NCI-H1105 (cell line): ENCODE results near the gene ALDH7A1.
A peak's percentile ranks its signal among the peaks of the same experiment; 100 is the strongest.
"Not testable (repeated sequence)": the region's sequence is repeated elsewhere in the genome, so short reads cannot be mapped to it uniquely, and the experiment has no call there.

Source experiments
- DNase-seq: peaks from one replicate; lab custom pipeline; 2025; lab: John Stamatoyannopoulos, UW

Gene ALDH7A1

GRCh38 chr5:126594748-126595485 is at the start of gene ALDH7A1:
Gene ALDH7A1 (minus strand): TSS chr5:126595219. CDS start chr5:126595198, 21 bp downstream.
- no peak for DNase-seq

DNA sequence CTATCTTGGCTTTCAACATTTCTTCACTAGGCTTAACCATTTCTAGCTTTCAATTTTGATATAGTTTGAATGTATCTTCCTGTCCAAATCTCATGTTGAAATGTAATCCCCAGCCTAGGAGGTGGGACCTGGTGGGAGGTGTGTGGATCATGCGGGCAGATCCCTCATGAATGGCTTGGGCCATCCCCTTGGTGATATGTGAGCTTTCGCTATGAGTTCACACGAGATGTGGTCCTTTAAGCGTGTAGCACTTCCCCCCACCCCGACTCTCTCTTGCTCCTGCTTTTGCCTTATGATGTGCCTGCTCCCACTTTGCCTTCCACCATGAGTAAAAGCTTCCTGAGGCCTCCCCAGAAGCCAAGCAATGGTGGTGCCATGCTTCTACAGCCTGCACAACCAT is 46.4 kb upstream of the ALDH7A1 start:
- DNase-seq: no peak

- DNase-seq: no peak
These were observed 45.8 kb upstream of the ALDH7A1 start for GRCh38 chr5:126640866-126641265.

DNA sequence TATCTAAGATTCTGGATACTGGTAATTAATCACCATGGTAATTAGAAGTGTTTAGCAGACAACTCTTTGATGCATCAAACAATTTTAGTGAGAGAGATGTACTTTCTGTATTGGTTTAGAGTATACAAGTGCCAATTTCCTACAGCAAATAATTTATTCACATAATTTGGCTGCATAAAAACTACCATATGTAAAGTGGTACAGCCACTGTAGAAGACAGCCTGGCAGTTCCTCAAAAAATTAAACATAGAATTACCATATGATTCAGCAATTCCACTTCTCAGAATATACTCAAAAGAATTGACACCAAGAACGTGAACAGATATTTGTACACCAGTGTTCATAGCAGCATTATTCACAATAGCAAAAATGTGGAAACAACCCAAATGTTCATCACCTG is 41.9 kb upstream of the ALDH7A1 start:
- no peak for DNase-seq

DNA sequence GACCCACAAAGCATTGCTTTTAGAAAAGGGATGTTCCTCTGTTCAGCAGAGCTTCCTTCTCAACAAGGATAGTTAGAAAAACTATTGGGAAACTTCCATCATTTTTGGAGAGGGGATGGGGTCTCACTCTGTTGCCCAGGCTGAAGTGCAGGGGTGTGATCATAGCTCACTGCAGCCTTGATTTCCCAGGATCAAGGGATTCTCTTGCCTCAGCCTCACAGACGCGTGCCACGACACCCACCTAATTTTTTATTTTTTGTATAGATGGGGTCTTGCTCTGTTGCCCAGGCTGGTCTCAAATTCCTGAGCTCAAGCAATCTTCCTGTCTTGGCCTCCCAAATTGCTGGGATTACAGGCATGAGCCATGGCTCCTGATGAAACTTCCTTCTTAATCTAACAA is 40.6 kb upstream of the ALDH7A1 start:
- DNase-seq: no peak

DNA sequence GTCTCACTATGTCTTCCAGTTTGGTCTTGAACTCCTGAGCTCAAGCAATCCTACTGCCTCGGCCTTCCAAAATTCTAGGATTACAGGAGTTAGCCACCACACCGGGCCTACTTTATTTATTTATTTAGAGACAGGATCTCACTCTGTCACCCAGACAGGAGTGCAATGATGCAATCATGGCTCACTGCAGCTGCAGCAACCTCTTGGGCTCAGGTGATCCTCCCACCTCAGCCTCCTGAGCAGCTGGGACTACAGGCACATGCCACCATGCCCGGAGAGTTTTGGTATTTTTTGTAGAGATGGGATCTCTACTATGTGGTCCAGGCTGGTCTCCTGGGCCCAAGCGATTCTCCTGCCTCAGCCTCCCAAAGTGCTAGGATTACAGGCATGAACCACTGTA is 38.5 kb upstream of the ALDH7A1 start:
- no peak for DNase-seq

- no peak for DNase-seq
These were observed 36.9 kb upstream of the ALDH7A1 start for GRCh38 chr5:126631920-126632319.

GRCh38 chr5:126628102-126628501 is 33.1 kb upstream of the ALDH7A1 start:
- no peak for DNase-seq

GRCh38 chr5:126624534-126624933 is 29.5 kb upstream of the ALDH7A1 start:
- no peak for DNase-seq

- no peak for DNase-seq
These were observed 24.8 kb upstream of the ALDH7A1 start for GRCh38 chr5:126619781-126620180.

GRCh38 chr5:126617603-126618002 is 22.6 kb upstream of the ALDH7A1 start:
- DNase-seq: not testable (repeated sequence)

- no peak for DNase-seq
These were observed 20.3 kb upstream of the ALDH7A1 start for GRCh38 chr5:126615286-126615685.

DNA sequence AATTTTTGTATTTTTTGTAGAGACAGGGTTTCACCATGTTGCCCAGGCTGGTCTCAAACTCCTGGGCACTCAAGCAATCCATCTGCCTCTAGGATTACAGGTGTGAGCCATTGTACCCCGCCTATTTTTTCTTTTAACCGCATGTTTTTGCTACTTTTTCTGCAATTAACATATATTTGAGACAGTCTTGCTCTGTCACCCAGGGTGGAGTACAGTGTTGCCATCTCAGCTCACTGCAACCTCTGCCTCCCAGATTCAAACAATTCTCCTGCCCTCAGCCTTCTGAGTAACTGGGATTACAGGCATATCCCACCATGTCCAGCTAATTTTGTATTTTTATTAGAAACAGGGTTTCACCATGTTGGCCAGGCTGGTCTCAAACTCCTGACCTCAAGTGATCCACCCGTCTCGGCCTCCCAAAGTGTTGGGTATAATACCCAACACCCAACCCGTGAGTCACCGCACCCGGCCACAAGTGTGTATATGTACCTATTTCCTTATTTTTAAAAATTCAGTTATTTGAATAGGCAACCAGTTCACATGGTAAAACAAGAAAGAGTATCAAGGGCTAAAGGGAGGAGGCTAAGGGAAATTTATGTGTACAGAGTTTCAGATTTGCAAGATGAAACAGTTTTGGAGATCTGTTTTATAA is 19.0 kb upstream of the ALDH7A1 start:
- DNase-seq: no peak

- DNase-seq: no peak
These were observed 15.6 kb upstream of the ALDH7A1 start for GRCh38 chr5:126610616-126611015.

DNA sequence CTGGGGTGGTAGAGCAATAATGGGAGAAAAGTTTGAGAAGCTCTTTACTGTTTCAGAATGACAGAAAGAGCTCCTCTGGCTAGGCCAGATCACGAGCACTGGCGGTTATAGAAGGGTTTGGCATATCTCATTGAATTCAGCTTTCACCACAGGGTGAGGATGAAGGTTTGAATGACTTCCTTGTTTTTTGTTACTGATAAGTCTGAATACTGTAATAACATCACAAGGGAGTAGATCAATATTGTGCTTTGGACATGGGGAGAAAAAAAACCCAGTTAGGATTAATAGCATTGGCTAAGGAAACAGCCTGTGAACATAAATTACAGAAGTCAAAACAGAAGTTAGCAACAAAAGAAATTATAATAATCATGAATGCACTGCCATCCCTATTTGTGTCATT is 15.1 kb upstream of the ALDH7A1 start:
- no peak for DNase-seq

DNA sequence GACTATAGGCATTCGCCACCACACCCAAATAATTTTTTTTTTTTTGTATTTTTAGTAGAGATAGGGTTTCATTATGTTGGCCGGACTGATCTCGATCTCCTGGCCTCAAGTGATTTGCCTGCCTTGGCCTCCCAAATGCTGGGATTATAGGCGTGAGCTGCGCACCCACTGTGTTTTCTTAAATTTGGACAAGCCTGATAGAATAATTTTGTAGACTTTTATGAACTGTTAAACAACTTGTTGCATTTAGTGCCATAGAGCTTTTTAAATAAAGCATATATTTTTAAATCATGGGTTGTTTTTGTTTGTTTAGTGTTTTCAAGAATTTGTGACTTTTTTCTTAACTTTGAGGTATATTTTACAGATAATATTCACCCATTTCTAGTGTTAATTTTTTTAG is 10.5 kb upstream of the ALDH7A1 start:
- no peak for DNase-seq

GRCh38 chr5:126603402-126603991 is 8.5 kb upstream of the ALDH7A1 start:
- DNase-seq: no peak

DNA sequence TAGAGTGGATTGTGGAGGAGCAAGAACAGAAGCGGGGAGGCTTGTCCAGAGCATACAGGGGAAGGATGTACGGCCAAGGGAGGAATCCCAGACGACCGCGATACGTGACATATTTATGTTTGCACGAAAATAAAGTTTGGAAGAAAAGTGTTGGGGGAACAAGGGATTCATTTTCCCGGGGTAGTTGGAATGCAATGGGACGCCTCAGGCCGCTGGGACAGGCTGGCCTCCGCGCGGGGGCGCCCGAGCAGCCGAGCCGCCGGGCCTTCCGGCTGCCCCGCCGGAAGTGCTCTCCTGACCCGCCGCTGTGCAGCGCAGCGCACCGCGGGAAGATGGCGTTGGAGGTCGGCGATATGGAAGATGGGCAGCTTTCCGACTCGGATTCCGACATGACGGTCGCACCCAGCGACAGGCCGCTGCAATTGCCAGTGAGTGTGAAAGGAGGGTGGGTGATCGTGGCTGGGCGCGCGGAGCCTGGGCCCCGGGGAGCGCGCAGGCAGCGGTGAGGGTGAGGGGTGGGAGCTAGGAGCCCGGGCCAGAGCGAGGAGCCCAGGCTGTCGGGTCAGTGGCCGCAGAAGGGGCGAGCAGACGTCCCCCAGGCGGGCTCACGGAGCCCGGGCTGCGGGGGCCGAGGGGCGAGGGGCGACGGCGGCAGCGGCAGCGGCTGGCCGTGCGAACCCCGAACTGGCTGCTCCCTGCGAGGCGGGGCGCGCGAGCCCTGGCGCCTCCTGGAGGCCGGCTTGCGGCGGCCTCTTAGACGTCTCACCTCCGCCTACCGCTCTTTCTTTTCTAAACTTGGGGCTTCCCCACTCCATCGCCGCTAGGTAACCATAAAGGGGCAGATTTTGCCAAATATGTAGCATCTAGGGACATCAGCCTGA is 5.9 kb upstream of the ALDH7A1 start, which contains the start of gene PHAX:
TSS of gene PHAX (plus strand) at position 317 of the 881 bp plus-strand sequence. CDS start at position 333, 16 bp downstream.
- DNase-seq: peak; percentile 19

DNA sequence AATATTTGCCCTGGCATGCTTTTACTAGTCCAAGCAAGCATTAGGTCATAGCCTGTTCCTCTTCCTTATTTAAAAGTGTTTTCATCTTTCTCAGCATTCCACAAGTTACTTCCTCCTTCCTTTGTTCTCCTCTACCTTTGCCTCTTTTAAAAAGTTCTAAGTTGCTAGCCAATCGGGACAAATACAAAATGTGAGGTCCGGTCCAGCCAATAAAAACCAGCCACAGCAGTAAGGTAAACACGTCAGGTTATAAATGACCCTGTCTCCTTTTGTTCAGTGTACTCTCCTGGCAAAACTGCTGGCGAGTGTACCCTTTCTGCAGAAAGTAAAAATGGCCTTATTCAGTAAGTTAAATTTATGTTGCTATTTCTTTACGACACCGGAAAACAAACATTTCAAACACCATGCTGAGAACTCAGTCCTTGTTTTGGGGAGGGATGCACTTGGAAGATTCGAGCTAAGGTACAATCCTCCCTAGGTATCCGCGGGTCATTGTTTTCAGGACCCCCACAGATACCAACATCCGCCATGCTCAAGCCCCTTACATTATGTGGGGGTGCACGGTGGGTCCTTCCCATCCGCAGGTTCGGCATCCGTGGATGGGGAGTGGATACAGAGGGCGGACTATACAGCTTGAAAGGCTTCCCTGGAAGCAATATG is 5.1 kb upstream of the ALDH7A1 start:
- not testable (repeated sequence) for DNase-seq

DNA sequence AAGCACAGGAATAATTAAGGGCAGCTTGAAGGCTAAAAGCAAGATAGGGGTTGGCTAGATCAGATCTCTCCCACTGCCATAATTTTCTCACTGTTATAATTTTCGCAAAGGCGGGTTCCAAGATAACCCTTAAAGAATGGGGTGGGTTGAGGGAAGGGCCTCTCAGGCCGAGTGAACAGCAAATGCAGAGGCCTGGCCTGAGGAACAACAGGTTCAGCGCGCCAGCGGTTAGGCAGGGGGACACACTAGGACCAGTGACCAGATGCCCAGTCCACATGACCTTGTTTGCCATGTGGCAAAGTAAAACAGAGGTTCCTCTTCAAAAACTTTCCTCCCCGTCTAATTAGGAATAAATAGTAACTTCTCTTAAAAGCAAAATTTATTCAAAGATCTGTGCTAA is 4.5 kb upstream of the ALDH7A1 start:
- DNase-seq: no peak

- DNase-seq: no peak
These were observed 2.1 kb upstream of the ALDH7A1 start for GRCh38 chr5:126597156-126597555.
